Frontal cortex (tissue), 4 donors: ENCODE measurements around the gene C15orf39. TPM values are rescaled to one million over a fixed set of nuclear protein-coding genes. Genes with fewer than 3 reads are reported as not detected.
"Not testable (repeated sequence)": the region's sequence is repeated elsewhere in the genome, so short reads cannot be mapped to it uniquely, and the experiment has no call there.

Experiments
- DNase-seq, 2 donors: peaks; one replicate each; pipeline ENCODE4 v3.0.0; 2012; ENCODE audit warnings: low spot score in 2 of 2
- FAIRE-seq: peaks from 2 replicates; lab custom pipeline; 2012; peaks lifted over from hg19 to GRCh38; lab: Jason Lieb, UNC
- total RNA-seq: library from RNA; depleted of rRNA; stranded (reverse); fragments of >200 nt; gene quantifications from one replicate; pipeline ENCODE4 v1.2.3, GENCODE V29; 2014
- donor health status: control.
- donor health status: control.
- donor health status: control.

The C15orf39 gene
- total RNA-seq, 1 donor from 2014 or later = 0.41 TPM

- FAIRE-seq = no peak
Measured at GRCh38 chr15:75225951-75226732, 24.5 kb downstream of the C15orf39 start.

GRCh38 chr15:75227112-75227511 lies 25.4 kb downstream of the C15orf39 start:
- not testable (repeated sequence) for FAIRE-seq, DNase-seq

More at GRCh38 chr15:75225951-75226732, 24.5 kb downstream of the C15orf39 start:
- no peak for DNase-seq

GRCh38 chr15:75227663-75228280 lies 26.1 kb downstream of the C15orf39 start:
- FAIRE-seq = no peak
- DNase-seq = no peak

- no peak for FAIRE-seq
- no peak for DNase-seq
Measured at GRCh38 chr15:75228787-75229186, 27.1 kb downstream of the C15orf39 start.

GRCh38 chr15:75229191-75230015 lies 27.7 kb downstream of the C15orf39 start:
- DNase-seq = no peak
- FAIRE-seq = no peak

- no peak for FAIRE-seq
- DNase-seq = no peak
Measured at GRCh38 chr15:75230016-75230343, 28.3 kb downstream of the C15orf39 start.

- FAIRE-seq (no peak), DNase-seq (no peak)
Measured at GRCh38 chr15:75230551-75231371, 29.1 kb downstream of the C15orf39 start.

- FAIRE-seq (no peak), DNase-seq (peak in 1 of 2 donors; percentile 2)
Measured at GRCh38 chr15:75231836-75232235, 30.2 kb downstream of the C15orf39 start.

- DNase-seq = peak in 1 of 2 donors; percentile 6
- FAIRE-seq = no peak
Measured at GRCh38 chr15:75232252-75232813, 30.7 kb downstream of the C15orf39 start.

GRCh38 chr15:75232826-75233503 lies 31.3 kb downstream of the C15orf39 start:
- FAIRE-seq (no peak), DNase-seq (peak in 1 of 2 donors; percentile 4)

GRCh38 chr15:75233504-75234190 lies 32.0 kb downstream of the C15orf39 start:
- DNase-seq = no peak

GRCh38 chr15:75234191-75234810 lies 32.6 kb downstream of the C15orf39 start:
- no peak for FAIRE-seq
- DNase-seq = peak in 1 of 2 donors; percentile 1

More at GRCh38 chr15:75233504-75234190, 32.0 kb downstream of the C15orf39 start:
- FAIRE-seq = no peak

- DNase-seq (peak in 1 of 2 donors; percentile 4), FAIRE-seq (no peak)
Measured at GRCh38 chr15:75235051-75235673, 33.5 kb downstream of the C15orf39 start.

- FAIRE-seq (no peak), DNase-seq (no peak)
Measured at GRCh38 chr15:75235760-75236729, 34.4 kb downstream of the C15orf39 start.

GRCh38 chr15:75237316-75237982 lies 35.8 kb downstream of the C15orf39 start:
- DNase-seq (no peak), FAIRE-seq (no peak)

- FAIRE-seq = no peak
Measured at GRCh38 chr15:75238150-75238549, 36.5 kb downstream of the C15orf39 start.

More at GRCh38 chr15:75238150-75238549, 36.5 kb downstream of the C15orf39 start:
- no peak for DNase-seq
